IMR-90 (cell line): ENCODE data around the gene DDX24. TPM values are rescaled to one million over a fixed set of nuclear protein-coding genes. Genes with fewer than 3 reads are reported as not detected.

Source experiments
- ATAC-seq: fragments of 200-7000 bp; cut with Tn5 transposase; 2 replicates; pipeline ENCODE4 v1.9.1; 2020; ENCODE audit warnings: low read depth, mild to moderate bottlenecking, moderate library complexity
- BruUV-seq: library from RNA; stranded (reverse); fragments of 400-500 nt; replicated peaks from 2 replicates; lab custom pipeline; 2021; lab: Mats Ljungman, UMichigan
- CTCF ChIA-PET: fragments of 300-600 bp; formaldehyde crosslinking; extraction: SDS; loops from one replicate; lab custom pipeline; 2021; ENCODE audit warnings: antibody characterized with exemption; lab: Yijun Ruan, JAX
- POLR2A ChIA-PET: fragments of 300-600 bp; sonication (Branson Sonifier 250); formaldehyde crosslinking; loops from one replicate; lab custom pipeline; 2022; ENCODE audit warnings: antibody characterized with exemption; ENCODE audit not compliant: unreplicated experiment; lab: Charles Lee
- DNase-seq: peaks from one replicate; pipeline ENCODE4 v3.0.0; 2013
- H2AFZ ChIP-seq: replicated peaks from 2 replicates; pipeline ENCODE3; 2013; ENCODE audit warnings: low read length, mild to moderate bottlenecking; ENCODE audit not compliant: poor library complexity
- H2AK5ac ChIP-seq: 2 replicates; pipeline ENCODE4 v1.6.1; 2013; ENCODE audit warnings: low read depth, low read length, inconsistent platforms
- H2AK9ac ChIP-seq: replicated peaks from 2 replicates; pipeline ENCODE3; 2013; ENCODE audit warnings: mild to moderate bottlenecking, low read depth, low read length, moderate library complexity; ENCODE audit not compliant: poor library complexity
- H2BK120ac ChIP-seq: 2 replicates; pipeline ENCODE4 v1.6.1; 2013; ENCODE audit warnings: low read depth, low read length, inconsistent platforms
- H2BK15ac ChIP-seq: 3 replicates; pipeline ENCODE4 v1.6.1; 2013; ENCODE audit warnings: low read depth, low read length, inconsistent platforms
- H2BK20ac ChIP-seq: 2 replicates; pipeline ENCODE4 v1.6.1; 2013; ENCODE audit warnings: low read depth, mild to moderate bottlenecking, inconsistent platforms, low read length, moderate library complexity
- H2BK5ac ChIP-seq: 2 replicates; pipeline ENCODE4 v1.6.1; 2013; ENCODE audit warnings: mild to moderate bottlenecking, low read depth, low read length, inconsistent platforms; ENCODE audit not compliant: poor library complexity, severe bottlenecking
- H3K14ac ChIP-seq: replicated peaks from 2 replicates; pipeline ENCODE4 v1.6.1; 2013; ENCODE audit warnings: low read depth, low read length, inconsistent platforms
- H3K18ac ChIP-seq: 2 replicates; pipeline ENCODE4 v1.6.1; 2013; ENCODE audit warnings: low read depth, low read length, control low read depth
- H3K23ac ChIP-seq: 2 replicates; pipeline ENCODE4 v1.6.1; 2013; ENCODE audit warnings: low read depth, low read length, inconsistent platforms
- H3K27ac ChIP-seq: 2 replicates; pipeline ENCODE4 v1.5.1; 2013; ENCODE audit warnings: mild to moderate bottlenecking, control low read depth, low read length; ENCODE audit not compliant: insufficient read depth
- H3K27me3 ChIP-seq: 2 replicates; pipeline ENCODE4 v1.6.1; 2013; ENCODE audit warnings: low read length; ENCODE audit not compliant: control insufficient read depth, insufficient read depth
- H3K36me3 ChIP-seq: 2 replicates; pipeline ENCODE4 v1.6.1; 2013; ENCODE audit warnings: low read length, mixed read lengths; ENCODE audit not compliant: control insufficient read depth, insufficient read depth
- H3K4ac ChIP-seq: 2 replicates; pipeline ENCODE4 v1.6.1; 2013; ENCODE audit warnings: low read depth, low read length, inconsistent platforms
- H3K4me1 ChIP-seq: 2 replicates; pipeline ENCODE4 v1.6.1; 2013; ENCODE audit warnings: low read length, mixed read lengths; ENCODE audit not compliant: control insufficient read depth, insufficient read depth
- H3K4me2 ChIP-seq: 2 replicates; pipeline ENCODE4 v1.6.1; 2013; ENCODE audit warnings: low read depth, mild to moderate bottlenecking, control low read depth, low read length, moderate library complexity
- H3K4me3 ChIP-seq: 2 replicates; pipeline ENCODE4 v1.5.1; 2013; ENCODE audit warnings: low read depth, mild to moderate bottlenecking, control low read depth, low read length, moderate library complexity; ENCODE audit not compliant: insufficient read depth
- H3K56ac ChIP-seq: 2 replicates; pipeline ENCODE4 v1.6.1; 2013; ENCODE audit warnings: low read length, inconsistent platforms; ENCODE audit not compliant: insufficient read depth; ENCODE audit errors: extremely low read depth
- H3K79me1 ChIP-seq, 2 experiments: 2 replicates each; pipeline ENCODE4 v1.6.1; 2013; ENCODE audit warnings: low read length in 2 of 2, inconsistent platforms in 1 of 2, low read depth in 1 of 2
- H3K9ac ChIP-seq: 2 replicates; pipeline ENCODE4 v1.6.1; 2013; ENCODE audit warnings: low read depth, low read length, control low read depth
- H3K9me1 ChIP-seq: 2 replicates; pipeline ENCODE4 v1.6.1; 2013; ENCODE audit warnings: low read length, inconsistent platforms; ENCODE audit not compliant: insufficient read depth
- H3K9me3 ChIP-seq: 2 replicates; pipeline ENCODE4 v1.6.1; 2013; ENCODE audit warnings: low read length; ENCODE audit not compliant: control insufficient read depth, insufficient read depth
- H4K20me1 ChIP-seq: 2 replicates; pipeline ENCODE4 v1.6.1; 2013; ENCODE audit warnings: low read length, inconsistent platforms; ENCODE audit not compliant: insufficient read depth
- H4K5ac ChIP-seq: 2 replicates; pipeline ENCODE4 v1.6.1; 2013; ENCODE audit warnings: mild to moderate bottlenecking, low read depth, low read length, control low read depth
- H4K8ac ChIP-seq, 2 experiments: 2 replicates each; pipeline ENCODE4 v1.6.1; 2013; ENCODE audit warnings: low read depth in 2 of 2, low read length in 2 of 2, control low read depth in 1 of 2, inconsistent platforms in 1 of 2
- H4K91ac ChIP-seq: 2 replicates; pipeline ENCODE4 v1.6.1; 2013; ENCODE audit warnings: low read depth, low read length, inconsistent platforms; ENCODE audit not compliant: insufficient read depth
- BHLHE40 ChIP-seq: fragments of 150-350 bp; IDR thresholded peaks from 2 replicates; pipeline ENCODE4 v1.6.1; 2016; ENCODE audit warnings: mild to moderate bottlenecking, low read depth, low read length
- CEBPB ChIP-seq: IDR thresholded peaks from 2 replicates; pipeline ENCODE4 v1.6.1; 2012; ENCODE audit warnings: low read depth, low read length, improper control_type of control experiment
- CTCF ChIP-seq: conservative IDR thresholded peaks from 2 replicates; pipeline ENCODE4 v1.5.1; 2012; ENCODE audit warnings: mild to moderate bottlenecking, low read depth, low read length, improper control_type of control experiment
- FOS ChIP-seq: fragments of 150-350 bp; IDR thresholded peaks from 2 replicates; pipeline ENCODE4 v1.6.1; 2016; ENCODE audit warnings: low read depth, low read length
- MXI1 ChIP-seq: IDR thresholded peaks from 2 replicates; pipeline ENCODE4 v1.6.1; 2012; ENCODE audit warnings: low read depth, mild to moderate bottlenecking, low read length, moderate library complexity, borderline replicate concordance
- POLR2A ChIP-seq: IDR thresholded peaks from 2 replicates; pipeline ENCODE4 v1.6.1; 2012; ENCODE audit warnings: mild to moderate bottlenecking, low read depth, low read length
- RCOR1 ChIP-seq: IDR thresholded peaks from 2 replicates; pipeline ENCODE4 v1.6.1; 2012; ENCODE audit warnings: mild to moderate bottlenecking, low read length, improper control_type of control experiment; ENCODE audit not compliant: insufficient replicate concordance
- RFX5 ChIP-seq: IDR thresholded peaks from 2 replicates; pipeline ENCODE4 v1.8.0; 2012; ENCODE audit warnings: low read depth, mild to moderate bottlenecking, low read length, moderate library complexity
- SMC3 ChIP-seq: fragments of 150-350 bp; IDR thresholded peaks from 2 replicates; pipeline ENCODE4 v1.6.1; 2016; ENCODE audit warnings: low read depth, mild to moderate bottlenecking, antibody characterized with exemption, low read length, moderate library complexity
- USF2 ChIP-seq: fragments of 150-350 bp; IDR thresholded peaks from 2 replicates; pipeline ENCODE4 v1.6.1; 2017; ENCODE audit warnings: mild to moderate bottlenecking, antibody characterized with exemption, low read length, low read depth
- WGBS, 2 experiments: methylation state at CpG; one replicate each; pipeline versions ENCODE4 v1.1.5 to v1.1.7; 2013; ENCODE audit warnings: missing lambda C conversion rate in 2 of 2; ENCODE audit not compliant: insufficient read length in 1 of 2; ENCODE audit errors: extremely low coverage in 2 of 2; 5-methylcytosine and 5-hydroxymethylcytosine counted together
- dilution Hi-C: fragments of 300-500 bp; cut with HindIII; formaldehyde crosslinking; loops from one replicate; pipeline ENCODE4 v1.14.3; 2018; ENCODE audit warnings: low sequenced_read_pairs; ENCODE audit not compliant: unreplicated experiment
- in situ Hi-C: fragments of 300-500 bp; cut with MboI; formaldehyde crosslinking; loops from 3 replicates; pipeline ENCODE4 v1.14.3; 2019; ENCODE audit warnings: low sequenced_read_pairs, inconsistent platforms, mixed read lengths
- intact Hi-C: fragments of 100-400 bp; cut with micrococcal nuclease; formaldehyde crosslinking; loops from 2 replicates; pipeline ENCODE4 v1.10.0; 2022
- polyA plus RNA-seq, 3 experiments: library from polyadenylated mRNA; depleted of rRNA; stranded (reverse); fragments of >200 nt; gene quantifications; 2 replicates each; pipeline ENCODE4 v1.2.3, GENCODE V29; 2012; ENCODE audit warnings: low replicate concordance in 1 of 3
- total RNA-seq: library from RNA; depleted of rRNA; stranded (reverse); fragments of >200 nt; gene quantifications from 2 replicates; pipeline ENCODE4 v1.2.3, GENCODE V29; 2012

DDX24 gene
- total and polyA plus RNA-seq, 2 of the 4 experiments (the other 2 are of a cell fraction): 134 to 155 TPM

- ChIA-PET POLR2A (no interaction called here), CTCF (interaction anchor here (0.8 to 5.3 kb wide), 4 partner anchors 15 to 63 kb away, joined by 3 to 50 read pairs (median 6); no protein-coding TSS in a partner anchor)
- in situ Hi-C loops (no loop called here), intact Hi-C loops (no loop called here), dilution Hi-C loops (no loop called here)
- DNase-seq (no peak), ATAC-seq (no peak)
- Histone ChIP-seq H4K8ac (no peak overlapping the region), H3K9me1 (no peaks in the 10 kb centered on the region; the same call in 1 of the 2 replicates), H3K4ac (no peak overlapping the region), H2AK9ac (no peak overlapping the region), H4K20me1 (no peaks in the 10 kb centered on the region), H4K5ac (no peak overlapping the region), H2AK5ac (no peak overlapping the region), H2BK120ac (no peak overlapping the region), H3K79me1 (no peaks in the 10 kb centered on the region), H3K4me1 (peaks cover 7% of the 10 kb centered on the region; the same call in 1 of the 2 replicates), H3K56ac (no peak overlapping the region), H2BK5ac (no peak overlapping the region), H3K27me3 (peaks cover 11% of the 10 kb centered on the region), H3K18ac (no peak overlapping the region), H3K9ac (no peak overlapping the region), H2BK15ac (no peak overlapping the region), H3K36me3 (no peaks in the 10 kb centered on the region), H3K23ac (no peak overlapping the region), H3K4me3 (no peak overlapping the region), H2BK20ac (no peak overlapping the region), H4K91ac (no peak overlapping the region), H3K27ac (no peak overlapping the region), H3K4me2 (no peak overlapping the region), H3K14ac (no peak overlapping the region), H2AFZ (no peak overlapping the region), H3K9me3 (no peaks in the 10 kb centered on the region)
- 89% methylated on average over 4 of the region's 7 CpGs; no CpG with 5 or more reads in 1 of the 2 experiments for WGBS, 2 experiments
- BruUV-seq: no TSS peak
- TF ChIP-seq SMC3 (no peak), FOS (no peak), POLR2A (no peak), MXI1 (no peak), CEBPB (no peak), USF2 (no peak), RFX5 (no peak), BHLHE40 (no peak), CTCF (no peak), RCOR1 (no peak)
Observed at GRCh38 chr14:93998871-93999403, 82.1 kb downstream of the DDX24 start.
